Prostate gland (tissue), 2 donors: ENCODE data around the gene NHLRC2.

ENCODE experiments used
- CTCF ChIP-seq, 4 experiments: fragments of 200-600 bp in 2 of 4; fragments of 450-650 bp in 2 of 4; sonication (generic) in 2 of 4; IDR thresholded peaks; 1 replicate in 3 of 4; 2 replicates in 1 of 4; pipeline ENCODE4 v1.5.1; 2016 to 2019; ENCODE audit warnings: antibody characterized with exemption in 4 of 4, mild to moderate bottlenecking in 2 of 4, moderate library complexity in 2 of 4
- POLR2A ChIP-seq: fragments of 450-650 bp; IDR thresholded peaks from one replicate; pipeline ENCODE4 v1.6.1; 2016; ENCODE audit warnings: antibody characterized with exemption, mild to moderate bottlenecking
- POLR2AphosphoS5 ChIP-seq: sonication (generic); formaldehyde crosslinking; IDR thresholded peaks from one replicate; pipeline ENCODE4 v1.6.1; 2017; ENCODE audit warnings: antibody characterized with exemption

GRCh38 chr10:113961182-113962031 lies 106.9 kb downstream of the NHLRC2 start:
- TF ChIP-seq POLR2A (no peak), POLR2AphosphoS5 (no peak), CTCF (IDR thresholded peaks at IDR 0.05) (no peak)
